Gastrocnemius medialis (tissue), 4 donors: ENCODE measurements around the gene PAPPA. TPM values are rescaled to one million over a fixed set of nuclear protein-coding genes. Genes with fewer than 3 reads are reported as not detected.

Experiments
- ATAC-seq, 2 donors: fragments of 150-250 bp; one replicate each; pipeline ENCODE4 v1.9.1; 2016
- DNase-seq, 2 donors: peaks; one replicate each; pipeline ENCODE4 v3.0.0-alpha.2; 2019
- H3K27ac ChIP-seq, 4 donors: fragments of 200-600 bp; sonication (generic); 1 replicate in 1 of 4; 2 replicates in 3 of 4; pipeline ENCODE4 v1.5.1; 2016 to 2018; ENCODE audit warnings: mild to moderate bottlenecking in 2 of 4, moderate library complexity in 1 of 4
- H3K27me3 ChIP-seq, 3 donors: fragments of 200-600 bp; sonication (generic) in 2 of 3; 1 replicate in 1 of 3; 2 replicates in 2 of 3; pipeline versions ENCODE4 v1.5.1 to v1.6.0; 2016 to 2019; ENCODE audit warnings: mild to moderate bottlenecking in 1 of 3, moderate library complexity in 1 of 3
- H3K36me3 ChIP-seq, 2 donors: fragments of 200-600 bp; sonication (generic) in 1 of 2; one replicate each; pipeline ENCODE4 v1.5.1; 2017 to 2018
- H3K4me1 ChIP-seq, 2 donors: fragments of 200-600 bp; sonication (generic) in 1 of 2; one replicate each; pipeline ENCODE4 v1.5.1; 2016 to 2017; ENCODE audit warnings: mild to moderate bottlenecking in 2 of 2
- H3K4me3 ChIP-seq, 4 donors: fragments of 200-600 bp; sonication (generic) in 3 of 4; 1 replicate in 1 of 4; 2 replicates in 3 of 4; pipeline ENCODE4 v1.5.1; 2016 to 2019; ENCODE audit warnings: mild to moderate bottlenecking in 2 of 4
- H3K9me3 ChIP-seq, 3 donors: fragments of 200-600 bp; sonication (generic) in 2 of 3; 1 replicate in 1 of 3; 2 replicates in 2 of 3; pipeline ENCODE4 v1.5.1; 2016 to 2019
- POLR2A ChIP-seq, 2 donors: fragments of 450-650 bp; IDR thresholded peaks; one replicate each; pipeline ENCODE4 v1.6.1; 2017; ENCODE audit warnings: antibody characterized with exemption in 2 of 2, mild to moderate bottlenecking in 2 of 2, moderate library complexity in 2 of 2
- in situ Hi-C, 4 donors: fragments of 200-750 bp; cut with MboI; loops; one replicate each; pipeline versions ENCODE4 v1.15.0 to v1.8.0; 2017; ENCODE audit warnings: low sequenced_read_pairs in 4 of 4
- intact Hi-C: fragments of 100-400 bp; cut with DNase I; formaldehyde crosslinking; loops from one replicate; pipeline ENCODE4 v1.15.1; 2023; ENCODE audit warnings: low total_unique reads
- total RNA-seq, 4 donors: library from RNA; depleted of rRNA; stranded (reverse); fragments of >200 nt; gene quantifications; one replicate each; pipeline versions ENCODE4 v1.1.0 to v1.2.3, GENCODE V29; 2016
- TF ChIP-seq, protein P1 (sequence below), 5 experiments: fragments of 450-650 bp in 3 of 5; fragments of 200-600 bp in 2 of 5; sonication (generic) in 2 of 5; IDR thresholded peaks in 4 of 5; conservative IDR thresholded peaks in 1 of 5; 1 replicate in 4 of 5; 2 replicates in 1 of 5; pipeline ENCODE4 v1.5.1; 2016 to 2019; ENCODE audit warnings: antibody characterized with exemption in 5 of 5, mild to moderate bottlenecking in 3 of 5, moderate library complexity in 3 of 5

The PAPPA gene
- total RNA-seq, 4 donors from 2014 or later = 0.56 to 2.1 (median 1.4) TPM

GRCh38 chr9:116142706-116143492, 10.7 kb upstream of the PAPPA start:
- intact Hi-C loops (no loop called here), in situ Hi-C loops (no loop called here)

DNA sequence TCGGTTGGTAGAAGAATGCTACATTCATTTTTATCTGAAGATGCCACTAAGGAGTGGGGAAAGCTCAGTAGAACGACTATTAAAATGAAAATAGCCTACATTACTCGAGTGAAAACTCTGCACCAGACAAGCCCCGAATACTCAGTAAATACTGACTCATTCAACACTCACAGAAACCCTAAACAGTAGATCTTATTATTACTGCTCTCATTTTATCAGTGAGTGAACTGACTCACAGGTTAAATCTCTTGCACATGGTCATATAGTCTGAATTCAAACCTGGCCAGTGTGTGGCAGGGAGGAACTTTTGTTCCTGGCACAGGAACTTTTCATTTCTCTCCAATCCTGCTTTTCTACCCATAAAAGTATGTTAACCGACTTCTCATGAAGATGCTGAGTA, 9.6 kb upstream of the PAPPA start:
- H3K36me3 ChIP-seq = no peaks in the 10 kb centered on the region
- DNase-seq = no peak
- no peak for ATAC-seq
- TF ChIP-seq POLR2A (IDR thresholded peaks at IDR 0.05) = no peak
- TF ChIP-seq, protein P1, sequence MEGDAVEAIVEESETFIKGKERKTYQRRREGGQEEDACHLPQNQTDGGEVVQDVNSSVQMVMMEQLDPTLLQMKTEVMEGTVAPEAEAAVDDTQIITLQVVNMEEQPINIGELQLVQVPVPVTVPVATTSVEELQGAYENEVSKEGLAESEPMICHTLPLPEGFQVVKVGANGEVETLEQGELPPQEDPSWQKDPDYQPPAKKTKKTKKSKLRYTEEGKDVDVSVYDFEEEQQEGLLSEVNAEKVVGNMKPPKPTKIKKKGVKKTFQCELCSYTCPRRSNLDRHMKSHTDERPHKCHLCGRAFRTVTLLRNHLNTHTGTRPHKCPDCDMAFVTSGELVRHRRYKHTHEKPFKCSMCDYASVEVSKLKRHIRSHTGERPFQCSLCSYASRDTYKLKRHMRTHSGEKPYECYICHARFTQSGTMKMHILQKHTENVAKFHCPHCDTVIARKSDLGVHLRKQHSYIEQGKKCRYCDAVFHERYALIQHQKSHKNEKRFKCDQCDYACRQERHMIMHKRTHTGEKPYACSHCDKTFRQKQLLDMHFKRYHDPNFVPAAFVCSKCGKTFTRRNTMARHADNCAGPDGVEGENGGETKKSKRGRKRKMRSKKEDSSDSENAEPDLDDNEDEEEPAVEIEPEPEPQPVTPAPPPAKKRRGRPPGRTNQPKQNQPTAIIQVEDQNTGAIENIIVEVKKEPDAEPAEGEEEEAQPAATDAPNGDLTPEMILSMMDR (IDR thresholded peaks at IDR 0.05 in 4 of 5, conservative IDR thresholded peaks at IDR 0.05 in 1 of 5) = no peak
- no peaks in the 10 kb centered on the region for H3K9me3 ChIP-seq
- in situ Hi-C loops = no loop called here
- no peaks in the 10 kb centered on the region for H3K27me3 ChIP-seq
- no peak overlapping the region for H3K4me3 ChIP-seq
- no peak overlapping the region for H3K27ac ChIP-seq
- intact Hi-C loops = no loop called here
- H3K4me1 ChIP-seq = no peaks in the 10 kb centered on the region

More at GRCh38 chr9:116142706-116143492, 10.7 kb upstream of the PAPPA start:
- Histone ChIP-seq H3K9me3 (no peaks in the 10 kb centered on the region), H3K4me3 (no peak overlapping the region), H3K4me1 (no peaks in the 10 kb centered on the region), H3K27me3 (no peaks in the 10 kb centered on the region), H3K36me3 (no peaks in the 10 kb centered on the region), H3K27ac (no peak overlapping the region)
- TF ChIP-seq, protein P1 (IDR thresholded peaks at IDR 0.05 in 4 of 5, conservative IDR thresholded peaks at IDR 0.05 in 1 of 5) = no peak
- TF ChIP-seq POLR2A (IDR thresholded peaks at IDR 0.05) = no peak
- DNase-seq (no peak), ATAC-seq (no peak)

- ATAC-seq (no peak), DNase-seq (no peak)
- H3K4me3 ChIP-seq = no peak overlapping the region
- intact Hi-C loops (no loop called here), in situ Hi-C loops (no loop called here)
- H3K27me3 ChIP-seq = no peaks in the 10 kb centered on the region
- H3K4me1 ChIP-seq = no peaks in the 10 kb centered on the region
- no peaks in the 10 kb centered on the region for H3K36me3 ChIP-seq
- H3K9me3 ChIP-seq = no peaks in the 10 kb centered on the region
- H3K27ac ChIP-seq = no peak overlapping the region
- TF ChIP-seq POLR2A (IDR thresholded peaks at IDR 0.05) = no peak
- TF ChIP-seq, protein P1 (IDR thresholded peaks at IDR 0.05 in 4 of 5, conservative IDR thresholded peaks at IDR 0.05 in 1 of 5) = no peak
These were observed 9.0 kb upstream of the PAPPA start for GRCh38 chr9:116144555-116144954.

DNA sequence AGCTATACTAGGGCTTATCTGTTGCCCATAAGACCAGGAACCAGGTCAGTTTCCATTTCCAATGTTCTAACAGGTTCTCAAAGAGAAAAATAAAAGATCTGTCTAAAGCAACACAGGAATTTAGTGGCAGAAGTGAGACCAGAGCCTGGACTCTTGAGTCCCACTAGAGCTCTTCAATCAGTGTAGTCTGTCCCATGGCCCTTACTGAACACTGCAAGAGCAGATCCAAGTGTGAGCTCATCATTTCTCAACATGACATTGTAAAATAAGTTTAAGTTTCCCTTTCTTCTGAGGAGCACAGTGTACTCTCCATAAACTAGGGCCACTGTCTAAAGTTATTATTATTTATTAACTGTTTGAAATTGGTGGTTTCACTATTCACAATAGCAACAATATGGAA, 8.6 kb upstream of the PAPPA start:
- in situ Hi-C loops = loop anchor here in 1 of 4 donors (5.0 kb wide), 1 partner anchor 427 kb away; no protein-coding TSS in a partner anchor
- no peak for DNase-seq
- ATAC-seq = no peak
- Histone ChIP-seq H3K27me3 (no peaks in the 10 kb centered on the region), H3K27ac (no peak overlapping the region), H3K4me1 (no peaks in the 10 kb centered on the region), H3K4me3 (no peak overlapping the region), H3K36me3 (no peaks in the 10 kb centered on the region), H3K9me3 (no peaks in the 10 kb centered on the region)
- TF ChIP-seq, protein P1 (IDR thresholded peaks at IDR 0.05 in 4 of 5, conservative IDR thresholded peaks at IDR 0.05 in 1 of 5) = no peak
- TF ChIP-seq POLR2A (IDR thresholded peaks at IDR 0.05) = no peak
- intact Hi-C loops = no loop called here
